H9 (cell line): Measurements from ENCODE around the gene AGBL4. TPM values are rescaled to one million over a fixed set of nuclear protein-coding genes. Genes with fewer than 3 reads are reported as not detected.

Experiments used
- DNase-seq: peaks from one replicate; pipeline ENCODE4 v3.0.0-alpha.2; 2017
- H2AFZ ChIP-seq: one replicate; pipeline ENCODE4 v1.6.1; 2013; ENCODE audit warnings: mild to moderate bottlenecking, low read length, control low read depth, moderate library complexity
- H2AK5ac ChIP-seq: 2 replicates; pipeline ENCODE4 v1.6.1; 2013; ENCODE audit warnings: low read length, control low read depth, mixed read lengths; ENCODE audit not compliant: insufficient read length
- H2BK120ac ChIP-seq: one replicate; pipeline ENCODE4 v1.6.1; 2013; ENCODE audit warnings: low read depth, mild to moderate bottlenecking, low read length, control low read depth, inconsistent platforms; ENCODE audit not compliant: poor library complexity, severe bottlenecking
- H2BK12ac ChIP-seq: 2 replicates; pipeline ENCODE4 v1.6.1; 2013; ENCODE audit warnings: low read length, control low read depth, mixed read lengths, low read depth; ENCODE audit not compliant: insufficient read length
- H2BK15ac ChIP-seq: 2 replicates; pipeline ENCODE4 v1.6.1; 2013; ENCODE audit warnings: low read depth, low read length, control low read depth
- H2BK20ac ChIP-seq: one replicate; pipeline ENCODE4 v1.6.1; 2013; ENCODE audit warnings: low read depth, mild to moderate bottlenecking, low read length, control low read depth, inconsistent platforms; ENCODE audit not compliant: poor library complexity, severe bottlenecking
- H2BK5ac ChIP-seq: 2 replicates; pipeline ENCODE4 v1.6.1; 2013; ENCODE audit warnings: low read length, control low read depth, mixed read lengths; ENCODE audit not compliant: insufficient read length
- H3K14ac ChIP-seq: 2 replicates; pipeline ENCODE4 v1.6.1; 2013; ENCODE audit warnings: low read length, control low read depth; ENCODE audit not compliant: insufficient read depth
- H3K18ac ChIP-seq: 2 replicates; pipeline ENCODE4 v1.6.1; 2013; ENCODE audit warnings: low read depth, mild to moderate bottlenecking, mixed read lengths, low read length, control low read depth; ENCODE audit not compliant: insufficient read length
- H3K23ac ChIP-seq: 2 replicates; pipeline ENCODE4 v1.6.1; 2013; ENCODE audit warnings: low read length, control low read depth, mixed read lengths, low read depth; ENCODE audit not compliant: insufficient read length
- H3K23me2 ChIP-seq: 2 replicates; pipeline ENCODE4 v1.6.1; 2013; ENCODE audit warnings: low read depth, mild to moderate bottlenecking, mixed read lengths, low read length, control low read depth; ENCODE audit not compliant: insufficient read length, poor library complexity, severe bottlenecking
- H3K27ac ChIP-seq: 2 replicates; pipeline ENCODE4 v1.5.1; 2013; ENCODE audit warnings: low read length, control low read depth, mixed read lengths, low read depth; ENCODE audit not compliant: insufficient read length
- H3K27me3 ChIP-seq: 2 replicates; pipeline ENCODE4 v1.6.1; 2013; ENCODE audit warnings: low read length, control low read depth, inconsistent platforms; ENCODE audit not compliant: insufficient read depth
- H3K4ac ChIP-seq: 2 replicates; pipeline ENCODE4 v1.6.1; 2013; ENCODE audit warnings: low read depth, mild to moderate bottlenecking, control low read depth, inconsistent platforms, low read length, moderate library complexity
- H3K4me1 ChIP-seq: 2 replicates; pipeline ENCODE4 v1.6.1; 2013; ENCODE audit warnings: low read length, control low read depth, inconsistent platforms; ENCODE audit not compliant: insufficient read depth
- H3K4me2 ChIP-seq: 2 replicates; pipeline ENCODE4 v1.6.1; 2013; ENCODE audit warnings: low read length, control low read depth, mixed read lengths; ENCODE audit not compliant: insufficient read length, insufficient read depth
- H3K56ac ChIP-seq: 2 replicates; pipeline ENCODE4 v1.6.1; 2013; ENCODE audit warnings: low read depth, mild to moderate bottlenecking, mixed read lengths, low read length, control low read depth; ENCODE audit not compliant: insufficient read length
- H3K79me1 ChIP-seq: 2 replicates; pipeline ENCODE4 v1.6.1; 2013; ENCODE audit warnings: low read depth, mild to moderate bottlenecking, moderate library complexity, low read length, control low read depth, inconsistent platforms; ENCODE audit not compliant: insufficient read depth, poor library complexity, severe bottlenecking
- H3K79me2 ChIP-seq: 2 replicates; pipeline ENCODE4 v1.6.1; 2013; ENCODE audit warnings: low read length, control low read depth, inconsistent platforms; ENCODE audit not compliant: insufficient read depth
- H3K9ac ChIP-seq: 2 replicates; pipeline ENCODE4 v1.6.1; 2013; ENCODE audit warnings: low read length, control low read depth, mixed read lengths; ENCODE audit not compliant: insufficient read length; ENCODE audit errors: extremely low read depth
- H3K9me3 ChIP-seq: one replicate; pipeline ENCODE4 v1.6.1; 2013; ENCODE audit warnings: low read depth, low read length, inconsistent platforms; ENCODE audit not compliant: control insufficient read depth
- H3T11ph ChIP-seq: one replicate; pipeline ENCODE4 v1.6.1; 2013; ENCODE audit warnings: mild to moderate bottlenecking, low read length, control low read depth, inconsistent platforms
- H4K20me1 ChIP-seq: one replicate; pipeline ENCODE4 v1.6.1; 2013; ENCODE audit not compliant: control insufficient read depth, insufficient read length, insufficient read depth
- H4K5ac ChIP-seq: 2 replicates; pipeline ENCODE4 v1.6.1; 2013; ENCODE audit warnings: low read depth, mild to moderate bottlenecking, mixed read lengths, low read length, control low read depth; ENCODE audit not compliant: insufficient read length
- H4K8ac ChIP-seq: replicated peaks from 2 replicates; pipeline ENCODE4 v1.6.1; 2013; ENCODE audit warnings: low read length, control low read depth, mixed read lengths, low read depth; ENCODE audit not compliant: insufficient read length
- H4K91ac ChIP-seq: 2 replicates; pipeline ENCODE4 v1.6.1; 2013; ENCODE audit warnings: low read depth, mild to moderate bottlenecking, moderate library complexity, mixed read lengths, low read length, control low read depth; ENCODE audit not compliant: insufficient read length
- H3K27ac Mint-ChIP-seq, 3 experiments: 2 replicates in 2 of 3; 3 replicates in 1 of 3; pipeline ENCODE4 v1.8.0; 2020 to 2021; ENCODE audit warnings: mixed read lengths in 3 of 3, mild to moderate bottlenecking in 1 of 3, moderate library complexity in 1 of 3
- H3K27me3 Mint-ChIP-seq: 2 replicates; pipeline ENCODE4 v1.8.0; 2021; ENCODE audit warnings: low read depth, mild to moderate bottlenecking, moderate library complexity, mixed read lengths
- H3K36me3 Mint-ChIP-seq, 3 experiments: 2 replicates in 2 of 3; 3 replicates in 1 of 3; pipeline ENCODE4 v1.8.0; 2020 to 2021; ENCODE audit warnings: low read depth in 3 of 3, mixed read lengths in 3 of 3; ENCODE audit not compliant: insufficient read depth in 1 of 3
- H3K4me1 Mint-ChIP-seq, 2 experiments: 2 replicates each; pipeline ENCODE4 v1.8.0; 2020; ENCODE audit warnings: mixed read lengths in 2 of 2
- H3K4me3 Mint-ChIP-seq, 2 experiments: 2 replicates in 1 of 2; 3 replicates in 1 of 2; pipeline ENCODE4 v1.8.0; 2020 to 2021; ENCODE audit warnings: mild to moderate bottlenecking in 2 of 2, mixed read lengths in 2 of 2, moderate library complexity in 1 of 2
- H3K9me3 Mint-ChIP-seq, 2 experiments: 2 replicates in 1 of 2; 3 replicates in 1 of 2; pipeline ENCODE4 v1.8.0; 2020; ENCODE audit warnings: mild to moderate bottlenecking in 2 of 2, mixed read lengths in 2 of 2, moderate library complexity in 1 of 2
- WGBS: extraction: QIAGEN DNeasy Blood & Tissue Kit; methylation state at CpG from one replicate; pipeline ENCODE4 v1.1.7; 2013; ENCODE audit warnings: missing lambda C conversion rate, low lambda C conversion rate, mixed read lengths; ENCODE audit not compliant: insufficient read length; ENCODE audit errors: extremely low coverage; 5-methylcytosine and 5-hydroxymethylcytosine counted together
- total RNA-seq: library from RNA; stranded (reverse); gene quantifications from 2 replicates; pipeline ENCODE4 v1.2.1, GENCODE V29; 2021
- TF ChIP-seq, protein P1 (sequence below): fragments of 200-600 bp; sonication (generic); conservative IDR thresholded peaks from 3 replicates; pipeline ENCODE4 v1.8.0; 2021; ENCODE audit warnings: antibody characterized with exemption, mild to moderate bottlenecking

The AGBL4 gene
- total RNA-seq, 1 experiment from 2014 or later = not detected

DNA sequence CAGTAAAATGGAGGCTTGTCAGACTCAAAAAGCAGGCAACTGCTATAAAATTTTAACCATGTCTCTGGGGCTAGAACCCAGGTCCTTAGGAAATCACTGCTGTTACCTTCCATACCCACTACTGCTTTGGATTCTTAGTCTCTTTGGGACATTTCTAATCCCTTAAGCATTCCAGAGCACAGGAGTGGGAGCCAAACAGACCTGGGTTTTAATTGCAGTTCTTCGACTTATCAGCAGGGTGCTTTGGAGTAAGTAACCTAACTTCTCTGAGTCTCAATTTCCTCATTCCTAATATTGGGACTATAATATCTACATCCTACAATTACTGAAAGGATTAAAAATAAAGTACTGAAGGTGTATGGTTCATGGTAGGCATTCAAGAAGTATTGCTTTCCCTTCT lies 1086.0 kb downstream of the AGBL4 start:
- H3K4me2 ChIP-seq = no peak overlapping the region
- WGBS = no CpG with 5 or more reads among the region's 1 CpG
- no peak overlapping the region for H3K9ac ChIP-seq
- H2AK5ac ChIP-seq = no peak overlapping the region
- no peaks in the 10 kb centered on the region for H3K4me1 ChIP-seq
- no peaks in the 10 kb centered on the region for H3K27me3 ChIP-seq
- TF ChIP-seq, protein P1, sequence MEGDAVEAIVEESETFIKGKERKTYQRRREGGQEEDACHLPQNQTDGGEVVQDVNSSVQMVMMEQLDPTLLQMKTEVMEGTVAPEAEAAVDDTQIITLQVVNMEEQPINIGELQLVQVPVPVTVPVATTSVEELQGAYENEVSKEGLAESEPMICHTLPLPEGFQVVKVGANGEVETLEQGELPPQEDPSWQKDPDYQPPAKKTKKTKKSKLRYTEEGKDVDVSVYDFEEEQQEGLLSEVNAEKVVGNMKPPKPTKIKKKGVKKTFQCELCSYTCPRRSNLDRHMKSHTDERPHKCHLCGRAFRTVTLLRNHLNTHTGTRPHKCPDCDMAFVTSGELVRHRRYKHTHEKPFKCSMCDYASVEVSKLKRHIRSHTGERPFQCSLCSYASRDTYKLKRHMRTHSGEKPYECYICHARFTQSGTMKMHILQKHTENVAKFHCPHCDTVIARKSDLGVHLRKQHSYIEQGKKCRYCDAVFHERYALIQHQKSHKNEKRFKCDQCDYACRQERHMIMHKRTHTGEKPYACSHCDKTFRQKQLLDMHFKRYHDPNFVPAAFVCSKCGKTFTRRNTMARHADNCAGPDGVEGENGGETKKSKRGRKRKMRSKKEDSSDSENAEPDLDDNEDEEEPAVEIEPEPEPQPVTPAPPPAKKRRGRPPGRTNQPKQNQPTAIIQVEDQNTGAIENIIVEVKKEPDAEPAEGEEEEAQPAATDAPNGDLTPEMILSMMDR = no peak
- H3K18ac ChIP-seq = no peak overlapping the region
- H2BK20ac ChIP-seq = no peak overlapping the region
- H3K23ac ChIP-seq = no peak overlapping the region
- Mint-ChIP-seq H3K36me3 (peaks cover 0 to 20% (median 0%) of the 10 kb centered on the region in 3 experiments; a peak in 4 of 7 replicates), H3K9me3 (peaks cover 35 to 84% of the 10 kb centered on the region in 2 experiments), H3K4me1 (no peaks in the 10 kb centered on the region), H3K4me3 (no peak overlapping the region), H3K27me3 (peaks cover 3% of the 10 kb centered on the region; the same call in 1 of the 2 replicates), H3K27ac (no peak overlapping the region)
- H3K27ac ChIP-seq = no peak overlapping the region
- no peak overlapping the region for H2BK120ac ChIP-seq
- H3T11ph ChIP-seq = no peak overlapping the region
- H2AFZ ChIP-seq = no peak overlapping the region
- H4K20me1 ChIP-seq = no peaks in the 10 kb centered on the region
- H2BK12ac ChIP-seq = no peak overlapping the region
- H3K9me3 ChIP-seq = no peaks in the 10 kb centered on the region
- no peak overlapping the region for H2BK15ac ChIP-seq
- H2BK5ac ChIP-seq = no peak overlapping the region
- H3K56ac ChIP-seq = no peak overlapping the region
- H4K5ac ChIP-seq = no peak overlapping the region
- H3K79me2 ChIP-seq = no peaks in the 10 kb centered on the region
- DNase-seq = no peak
- H4K8ac ChIP-seq = no peak overlapping the region
- H3K23me2 ChIP-seq = no peaks in the 10 kb centered on the region
- no peak overlapping the region for H3K14ac ChIP-seq
- H4K91ac ChIP-seq = no peak overlapping the region
- H3K4ac ChIP-seq = no peak overlapping the region
- H3K79me1 ChIP-seq = no peaks in the 10 kb centered on the region
